Lung (tissue), 12 donors: ENCODE results near the gene CEP63. TPM values are rescaled to one million over a fixed set of nuclear protein-coding genes. Genes with fewer than 3 reads are reported as not detected.

Source experiments
- ATAC-seq: fragments of 200-7000 bp; cut with Tn5 transposase; one replicate; pipeline ENCODE4 v1.9.1; 2020; ENCODE audit warnings: moderate number of reproducible peaks; ENCODE audit not compliant: insufficient read depth, low FRiP score
- DNase-seq, 3 donors: peaks; one replicate each; pipeline ENCODE4 v3.0.0-alpha.2; 2013 to 2017
- H3K27ac ChIP-seq, 2 donors: one replicate each; pipeline ENCODE4 v1.5.1; 2013; ENCODE audit warnings: mild to moderate bottlenecking in 2 of 2, moderate library complexity in 2 of 2, control low read depth in 1 of 2, inconsistent platforms in 1 of 2, low read depth in 1 of 2, low read length in 1 of 2
- H3K27me3 ChIP-seq, 3 donors: one replicate each; pipeline ENCODE4 v1.5.1; 2013; ENCODE audit warnings: low read length in 2 of 3; ENCODE audit not compliant: control insufficient read depth in 3 of 3, insufficient read depth in 3 of 3
- H3K36me3 ChIP-seq, 4 donors: one replicate each; pipeline ENCODE4 v1.5.1; 2013; ENCODE audit warnings: low read length in 4 of 4, mild to moderate bottlenecking in 1 of 4, moderate library complexity in 1 of 4; ENCODE audit not compliant: control insufficient read depth in 4 of 4, insufficient read depth in 4 of 4
- H3K4me1 ChIP-seq, 5 donors: one replicate each; pipeline ENCODE4 v1.5.1; 2013; ENCODE audit warnings: low read length in 5 of 5, mild to moderate bottlenecking in 2 of 5, moderate library complexity in 1 of 5; ENCODE audit not compliant: control insufficient read depth in 5 of 5, insufficient read depth in 5 of 5
- H3K4me3 ChIP-seq: one replicate; pipeline ENCODE4 v1.5.1; 2013; ENCODE audit warnings: mild to moderate bottlenecking, control low read depth, moderate library complexity
- H3K9ac ChIP-seq, 2 donors: one replicate each; pipeline ENCODE4 v1.5.1; 2013; ENCODE audit warnings: low read length in 2 of 2, control low read depth in 1 of 2; ENCODE audit not compliant: insufficient read depth in 1 of 2
- H3K9me3 ChIP-seq, 4 donors: one replicate each; pipeline ENCODE4 v1.5.1; 2013; ENCODE audit warnings: low read length in 3 of 4, mild to moderate bottlenecking in 1 of 4, moderate library complexity in 1 of 4; ENCODE audit not compliant: control insufficient read depth in 4 of 4, insufficient read depth in 3 of 4
- WGBS, 2 donors: extraction: QIAGEN DNeasy Blood & Tissue Kit; methylation state at CpG; one replicate each; pipeline ENCODE4 v1.1.7; 2013; 5-methylcytosine and 5-hydroxymethylcytosine counted together
- polyA plus RNA-seq, 2 donors: library from polyadenylated mRNA; stranded (reverse); fragments of 200-250 nt; gene quantifications; one replicate each; pipeline ENCODE4 v1.2.1, GENCODE V29; 2013
- total RNA-seq, 2 donors: library from RNA; depleted of rRNA in 1 of 2; stranded (reverse); fragments of >200 nt in 1 of 2; gene quantifications; one replicate each; pipeline ENCODE4 v1.2.1, GENCODE V29; 2014 to 2021
- TF ChIP-seq, protein P1 (sequence below): IDR thresholded peaks from 2 replicates; pipeline ENCODE4 v1.5.1; 2012; ENCODE audit warnings: mild to moderate bottlenecking; ENCODE audit errors: control extremely low read depth, extremely low read depth
- donor health status: control.
- donor health status: control.
- donor health status: Bipolar disorder and iron deficiency.
- donor health status: healthy.
- donor health status: DM: yes; HTN: yes; CAD: no.

CEP63 gene
- total and polyA plus RNA-seq, 4 donors = 12.4 to 50.1 (median 18.2) TPM

DNA sequence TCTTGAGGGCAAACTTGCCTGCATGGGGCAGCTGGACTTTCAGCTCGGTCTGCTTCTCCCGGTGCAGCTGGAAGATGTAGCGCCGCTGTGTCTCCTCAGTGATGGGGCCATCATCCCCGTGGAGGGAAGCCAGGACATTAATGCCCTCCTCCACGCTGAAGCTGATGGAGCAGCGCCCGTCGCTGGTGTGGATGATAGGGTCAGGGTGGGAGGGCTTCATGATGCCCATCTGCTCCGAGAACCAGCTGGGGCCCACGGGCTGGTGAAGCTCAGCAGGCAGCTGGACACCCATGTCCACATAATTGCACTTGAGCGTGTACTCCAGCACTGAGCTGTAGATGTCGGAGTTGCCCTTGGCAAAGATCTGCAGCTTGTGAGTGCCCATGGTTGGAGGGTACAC is 118.1 kb downstream of the CEP63 start:
- Histone ChIP-seq H3K9me3 (peaks cover 0 to under 1% (median 0%) of the 10 kb centered on the region in 4 donors), H3K4me3 (no peak overlapping the region), H3K9ac (no peak overlapping the region), H3K4me1 (peaks cover 0 to 28% (median 3%) of the 10 kb centered on the region in 5 donors), H3K27ac (no peak overlapping the region), H3K27me3 (peaks cover 0 to under 1% (median 0%) of the 10 kb centered on the region in 3 donors), H3K36me3 (no peaks in the 10 kb centered on the region)
- TF ChIP-seq, protein P1, sequence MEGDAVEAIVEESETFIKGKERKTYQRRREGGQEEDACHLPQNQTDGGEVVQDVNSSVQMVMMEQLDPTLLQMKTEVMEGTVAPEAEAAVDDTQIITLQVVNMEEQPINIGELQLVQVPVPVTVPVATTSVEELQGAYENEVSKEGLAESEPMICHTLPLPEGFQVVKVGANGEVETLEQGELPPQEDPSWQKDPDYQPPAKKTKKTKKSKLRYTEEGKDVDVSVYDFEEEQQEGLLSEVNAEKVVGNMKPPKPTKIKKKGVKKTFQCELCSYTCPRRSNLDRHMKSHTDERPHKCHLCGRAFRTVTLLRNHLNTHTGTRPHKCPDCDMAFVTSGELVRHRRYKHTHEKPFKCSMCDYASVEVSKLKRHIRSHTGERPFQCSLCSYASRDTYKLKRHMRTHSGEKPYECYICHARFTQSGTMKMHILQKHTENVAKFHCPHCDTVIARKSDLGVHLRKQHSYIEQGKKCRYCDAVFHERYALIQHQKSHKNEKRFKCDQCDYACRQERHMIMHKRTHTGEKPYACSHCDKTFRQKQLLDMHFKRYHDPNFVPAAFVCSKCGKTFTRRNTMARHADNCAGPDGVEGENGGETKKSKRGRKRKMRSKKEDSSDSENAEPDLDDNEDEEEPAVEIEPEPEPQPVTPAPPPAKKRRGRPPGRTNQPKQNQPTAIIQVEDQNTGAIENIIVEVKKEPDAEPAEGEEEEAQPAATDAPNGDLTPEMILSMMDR = no peak
- WGBS, 2 donors = 93 to 97% methylated on average over 13 of the region's 13 CpGs
- DNase-seq (no peak), ATAC-seq (no peak)

- WGBS, 2 donors = 55 to 65% methylated on average over 6 of the region's 6 CpGs
- TF ChIP-seq, protein P1 = no peak
- no peak overlapping the region for H3K27ac ChIP-seq
Measured at GRCh38 chr3:134605556-134605955, 119.7 kb downstream of the CEP63 start.

GRCh38 chr3:134606033-134607025 is 120.5 kb downstream of the CEP63 start:
- ATAC-seq (no peak), DNase-seq (no peak)
- H3K36me3 ChIP-seq = no peaks in the 10 kb centered on the region
- no peaks in the 10 kb centered on the region for H3K27me3 ChIP-seq
- H3K27ac ChIP-seq = no peak overlapping the region
- H3K4me3 ChIP-seq = no peak overlapping the region
- WGBS, 2 donors = 24 to 33% methylated on average over 12 of the region's 12 CpGs
- TF ChIP-seq, protein P1 = no peak
- peaks cover 0 to 27% (median 5%) of the 10 kb centered on the region in 5 donors for H3K4me1 ChIP-seq
- peaks cover 0 to 3% (median 0%) of the 10 kb centered on the region in 4 donors for H3K9me3 ChIP-seq
- H3K9ac ChIP-seq = no peak overlapping the region

More at GRCh38 chr3:134605556-134605955, 119.7 kb downstream of the CEP63 start:
- H3K36me3 ChIP-seq = no peaks in the 10 kb centered on the region
- H3K9me3 ChIP-seq = peaks cover 0 to 3% (median 0%) of the 10 kb centered on the region in 4 donors
- H3K9ac ChIP-seq = no peak overlapping the region
- no peak overlapping the region for H3K4me3 ChIP-seq
- ATAC-seq (no peak), DNase-seq (no peak)
- H3K4me1 ChIP-seq = peaks cover 0 to 28% (median 3%) of the 10 kb centered on the region in 5 donors
- no peaks in the 10 kb centered on the region for H3K27me3 ChIP-seq
